Lower lobe of right lung (tissue), 2 donors: Measurements from ENCODE around the gene FASTK. TPM values are rescaled to one million over a fixed set of nuclear protein-coding genes. Genes with fewer than 3 reads are reported as not detected.

Source experiments
- ATAC-seq, 2 donors: fragments of 200-7000 bp; cut with Tn5 transposase; one replicate each; pipeline ENCODE4 v1.9.1; 2020 to 2022; ENCODE audit warnings: mild to moderate bottlenecking in 2 of 2, moderate library complexity in 2 of 2
- DNase-seq: peaks from one replicate; pipeline ENCODE4 v3.0.0-alpha.2; 2020
- H3K27ac ChIP-seq: fragments of 200-600 bp; one replicate; pipeline ENCODE4 v1.8.0; 2022
- H3K27me3 ChIP-seq: fragments of 200-600 bp; one replicate; pipeline ENCODE4 v1.8.0; 2022; ENCODE audit warnings: low read depth
- H3K36me3 ChIP-seq: fragments of 200-600 bp; one replicate; pipeline ENCODE4 v1.8.0; 2022; ENCODE audit warnings: mild to moderate bottlenecking
- H3K4me1 ChIP-seq: fragments of 200-600 bp; one replicate; pipeline ENCODE4 v1.8.0; 2022
- H3K4me3 ChIP-seq: fragments of 200-600 bp; one replicate; pipeline ENCODE4 v1.8.0; 2022; ENCODE audit warnings: mild to moderate bottlenecking
- H3K9me3 ChIP-seq: fragments of 200-600 bp; one replicate; pipeline ENCODE4 v1.8.0; 2022
- intact Hi-C: fragments of 100-400 bp; cut with DNase I; formaldehyde crosslinking; loops from one replicate; pipeline ENCODE4 v1.11.0; 2022
- total RNA-seq: library from RNA; stranded (reverse); fragmentation: NEBNext Ultra II Directional; extraction: Animal tissue kit (Norgen Biotek cat#: 25700); gene quantifications from one replicate; pipeline ENCODE4 v1.2.1, GENCODE V29; 2021
- TF ChIP-seq, protein P1 (sequence below): fragments of 200-600 bp; IDR thresholded peaks from one replicate; pipeline ENCODE4 v1.8.0; 2022; ENCODE audit warnings: antibody characterized with exemption, mild to moderate bottlenecking
- donor health status: DM: no; HTN: yes; CAD: no; lungs with severe emphysema.

Gene FASTK
- total RNA-seq, 1 donor from 2014 or later = 54.4 TPM

- DNase-seq = no peak
These were observed 1.3 kb downstream of the FASTK start for GRCh38 chr7:151079199-151079910.

GRCh38 chr7:151078233-151079040 is 2.2 kb downstream of the FASTK start:
- Histone ChIP-seq H3K4me3 (no peak overlapping the region), H3K9me3 (no peaks in the 10 kb centered on the region), H3K4me1 (peaks cover 38% of the 10 kb centered on the region), H3K36me3 (peaks cover 44% of the 10 kb centered on the region), H3K27me3 (no peaks in the 10 kb centered on the region), H3K27ac (peak overlapping the region; percentile 18)
- intact Hi-C loops = no loop called here
- no peak for ATAC-seq
- TF ChIP-seq, protein P1, sequence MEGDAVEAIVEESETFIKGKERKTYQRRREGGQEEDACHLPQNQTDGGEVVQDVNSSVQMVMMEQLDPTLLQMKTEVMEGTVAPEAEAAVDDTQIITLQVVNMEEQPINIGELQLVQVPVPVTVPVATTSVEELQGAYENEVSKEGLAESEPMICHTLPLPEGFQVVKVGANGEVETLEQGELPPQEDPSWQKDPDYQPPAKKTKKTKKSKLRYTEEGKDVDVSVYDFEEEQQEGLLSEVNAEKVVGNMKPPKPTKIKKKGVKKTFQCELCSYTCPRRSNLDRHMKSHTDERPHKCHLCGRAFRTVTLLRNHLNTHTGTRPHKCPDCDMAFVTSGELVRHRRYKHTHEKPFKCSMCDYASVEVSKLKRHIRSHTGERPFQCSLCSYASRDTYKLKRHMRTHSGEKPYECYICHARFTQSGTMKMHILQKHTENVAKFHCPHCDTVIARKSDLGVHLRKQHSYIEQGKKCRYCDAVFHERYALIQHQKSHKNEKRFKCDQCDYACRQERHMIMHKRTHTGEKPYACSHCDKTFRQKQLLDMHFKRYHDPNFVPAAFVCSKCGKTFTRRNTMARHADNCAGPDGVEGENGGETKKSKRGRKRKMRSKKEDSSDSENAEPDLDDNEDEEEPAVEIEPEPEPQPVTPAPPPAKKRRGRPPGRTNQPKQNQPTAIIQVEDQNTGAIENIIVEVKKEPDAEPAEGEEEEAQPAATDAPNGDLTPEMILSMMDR = no peak
- DNase-seq = no peak

More at GRCh38 chr7:151079199-151079910, 1.3 kb downstream of the FASTK start:
- Histone ChIP-seq H3K36me3 (peaks cover 35% of the 10 kb centered on the region), H3K27ac (peak overlapping the region; percentile 93), H3K27me3 (no peaks in the 10 kb centered on the region), H3K9me3 (no peaks in the 10 kb centered on the region), H3K4me1 (peaks cover 44% of the 10 kb centered on the region), H3K4me3 (peak overlapping the region; percentile 96)
- intact Hi-C loops = no loop called here
- TF ChIP-seq, protein P1 = no peak
- no peak for ATAC-seq

DNA sequence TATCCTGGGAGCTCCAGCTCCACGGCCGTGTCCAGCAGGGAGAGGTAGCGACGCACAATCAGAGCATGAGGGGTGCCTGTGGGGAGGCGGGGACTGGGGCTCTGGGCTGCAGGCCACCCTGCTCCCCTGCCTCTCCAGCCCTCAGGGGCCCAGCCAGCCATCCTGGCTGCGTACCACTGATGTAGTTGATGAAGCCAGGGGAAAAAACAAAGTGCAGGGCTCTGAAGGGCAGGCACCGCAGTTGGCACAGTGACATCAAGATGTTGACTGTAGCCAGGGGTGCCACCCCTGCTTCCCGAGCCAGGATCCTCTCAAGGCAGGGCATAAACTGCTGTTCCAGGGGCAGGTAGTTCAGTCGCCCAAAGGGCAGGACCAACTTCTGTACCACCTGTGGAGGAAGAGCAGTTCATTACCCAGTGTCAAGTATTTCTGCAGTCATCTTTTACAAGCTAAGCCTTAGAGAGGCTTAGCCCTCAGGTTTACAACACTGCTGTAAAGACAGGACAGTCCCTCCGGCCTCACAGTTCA is 2.8 kb downstream of the FASTK start:
- TF ChIP-seq, protein P1 = no peak
- Histone ChIP-seq H3K4me3 (no peak overlapping the region), H3K27me3 (no peaks in the 10 kb centered on the region), H3K9me3 (no peaks in the 10 kb centered on the region), H3K27ac (no peak overlapping the region), H3K36me3 (peaks cover 51% of the 10 kb centered on the region), H3K4me1 (peaks cover 38% of the 10 kb centered on the region)
- intact Hi-C loops = no loop called here
- no peak for ATAC-seq
- no peak for DNase-seq

DNA sequence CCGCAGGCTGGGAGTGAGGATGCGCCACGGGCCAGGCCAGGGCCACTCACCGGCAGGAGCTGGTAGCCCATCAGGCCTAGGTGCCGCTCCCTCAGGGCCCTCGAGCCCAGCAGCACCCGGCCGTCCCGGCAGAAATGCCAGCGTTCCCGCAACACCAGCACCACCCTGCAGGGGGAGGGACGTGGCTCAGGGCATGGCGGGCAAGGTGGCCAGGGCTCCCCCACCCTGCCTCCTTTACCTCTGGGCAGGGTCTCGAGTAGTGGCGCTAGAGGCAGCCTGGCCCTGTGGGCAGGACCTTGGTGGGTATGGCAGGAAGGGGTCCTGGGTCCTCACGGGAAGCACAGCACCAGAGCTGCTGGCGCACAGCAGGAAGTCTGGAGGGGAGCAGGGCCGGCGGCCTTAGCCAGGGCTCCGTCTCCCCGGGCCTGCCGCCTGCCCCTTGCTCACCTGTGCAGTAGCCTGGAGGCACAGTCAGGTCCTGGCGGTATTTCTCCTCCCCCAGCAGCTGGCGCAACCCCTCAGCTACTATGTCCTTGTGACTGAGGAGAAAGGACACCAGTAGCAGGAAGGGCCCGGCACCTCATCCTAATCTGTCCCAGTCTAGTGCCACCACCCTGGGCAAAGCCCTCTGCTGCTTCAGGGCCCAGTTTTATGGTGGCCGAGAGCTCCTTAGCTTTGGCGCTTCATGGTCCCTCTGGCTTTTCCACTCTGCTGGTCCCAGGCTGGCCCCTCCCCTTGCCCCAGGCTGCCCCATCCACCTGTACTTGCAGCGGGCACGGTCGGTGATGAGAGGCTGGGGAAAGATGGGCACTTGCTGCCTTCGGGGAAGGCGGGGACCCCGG is 3.5 kb downstream of the FASTK start:
- TF ChIP-seq, protein P1 = no peak
- no peak for DNase-seq
- no peak overlapping the region for H3K4me3 ChIP-seq
- intact Hi-C loops = no loop called here
- no peaks in the 10 kb centered on the region for H3K9me3 ChIP-seq
- ATAC-seq = no peak
- H3K36me3 ChIP-seq = peaks cover 58% of the 10 kb centered on the region
- H3K27ac ChIP-seq = no peak overlapping the region
- H3K4me1 ChIP-seq = peaks cover 31% of the 10 kb centered on the region
- no peaks in the 10 kb centered on the region for H3K27me3 ChIP-seq

DNA sequence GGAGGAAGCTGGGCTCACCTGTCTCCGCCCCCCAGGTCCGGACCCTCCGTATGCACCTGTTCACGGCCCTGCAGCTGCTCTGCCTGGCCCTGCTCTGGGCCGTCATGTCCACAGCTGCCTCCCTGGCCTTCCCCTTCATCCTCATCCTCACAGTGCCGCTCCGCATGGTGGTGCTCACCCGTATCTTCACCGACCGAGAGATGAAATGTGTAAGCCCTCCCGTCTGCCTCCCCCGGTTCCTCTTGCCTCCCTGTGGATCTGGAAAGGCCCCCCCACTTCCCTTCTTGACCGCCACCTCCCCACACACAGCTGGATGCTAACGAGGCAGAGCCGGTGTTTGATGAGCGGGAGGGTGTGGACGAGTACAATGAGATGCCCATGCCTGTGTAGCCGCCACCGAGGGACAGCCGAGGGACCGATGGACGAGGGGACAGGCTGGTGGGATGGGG is 4.6 kb downstream of the FASTK start:
- TF ChIP-seq, protein P1 = no peak
- ATAC-seq = no peak
- intact Hi-C loops = no loop called here
- DNase-seq = peak; percentile 43
- peaks cover 20% of the 10 kb centered on the region for H3K4me1 ChIP-seq
- peaks cover 69% of the 10 kb centered on the region for H3K36me3 ChIP-seq
- no peak overlapping the region for H3K27ac ChIP-seq
- H3K27me3 ChIP-seq = no peaks in the 10 kb centered on the region
- no peaks in the 10 kb centered on the region for H3K9me3 ChIP-seq
- no peak overlapping the region for H3K4me3 ChIP-seq
